Germinal center (tissue), 1 donor: ENCODE results near the gene PARP6.
A peak's percentile ranks its signal among the peaks of the same experiment; 100 is the strongest.

Source experiments
- DNase-seq: peaks from one replicate; pipeline ENCODE4 v3.0.0; 2012; ENCODE audit warnings: mixed read lengths, low spot score

The PARP6 gene

GRCh38 chr15:72231066-72231832, 41.1 kb downstream of the PARP6 start, which contains the start of gene PKM:
Gene PKM (minus strand): TSS chr15:72231190. CDS start chr15:72219097, 12,093 bp downstream.
- peak; percentile 94 for DNase-seq

- peak; percentile 61 for DNase-seq
Measured at GRCh38 chr15:72230197-72231065, 41.9 kb downstream of the PARP6 start.

- no peak for DNase-seq
Measured at GRCh38 chr15:72229947-72230196, 42.5 kb downstream of the PARP6 start.

- peak; percentile 42 for DNase-seq
Measured at GRCh38 chr15:72229076-72229946, 43.0 kb downstream of the PARP6 start.

GRCh38 chr15:72227720-72228119, 44.6 kb downstream of the PARP6 start:
- no peak for DNase-seq

- DNase-seq = no peak
Measured at GRCh38 chr15:72227192-72227586, 45.2 kb downstream of the PARP6 start.

- no peak for DNase-seq
Measured at GRCh38 chr15:72223278-72223677, 49.1 kb downstream of the PARP6 start.

- DNase-seq = no peak
Measured at GRCh38 chr15:72222393-72222792, 50.0 kb downstream of the PARP6 start.

GRCh38 chr15:72220687-72221086, 51.7 kb downstream of the PARP6 start:
- no peak for DNase-seq

- no peak for DNase-seq
Measured at GRCh38 chr15:72217216-72217615, 55.1 kb downstream of the PARP6 start.

- no peak for DNase-seq
Measured at GRCh38 chr15:72216079-72216478, 56.3 kb downstream of the PARP6 start.

- no peak for DNase-seq
Measured at GRCh38 chr15:72207558-72208085, 64.7 kb downstream of the PARP6 start.

GRCh38 chr15:72206677-72207000, 65.7 kb downstream of the PARP6 start:
- no peak for DNase-seq

- DNase-seq = no peak
Measured at GRCh38 chr15:72205896-72206676, 66.3 kb downstream of the PARP6 start.

- DNase-seq = no peak
Measured at GRCh38 chr15:72205273-72205672, 67.1 kb downstream of the PARP6 start.

- no peak for DNase-seq
Measured at GRCh38 chr15:72203507-72203837, 68.9 kb downstream of the PARP6 start.

GRCh38 chr15:72202801-72203506, 69.4 kb downstream of the PARP6 start:
- DNase-seq = no peak

- DNase-seq = no peak
Measured at GRCh38 chr15:72202302-72202701, 70.1 kb downstream of the PARP6 start.

GRCh38 chr15:72201391-72201921, 70.9 kb downstream of the PARP6 start:
- no peak for DNase-seq

GRCh38 chr15:72200395-72201237, 71.7 kb downstream of the PARP6 start:
- DNase-seq = no peak
